NCI-H1930 (cell line): ENCODE measurements around the gene C5orf46.
"Not testable (repeated sequence)": the region's sequence is repeated elsewhere in the genome, so short reads cannot be mapped to it uniquely, and the experiment has no call there.

ENCODE experiments used
- DNase-seq, 2 experiments: peaks; one replicate each; lab custom pipeline; 2025; lab: John Stamatoyannopoulos, UW

Gene C5orf46

GRCh38 chr5:147906326-147907095, at the start of gene C5orf46:
Gene C5orf46, minus strand, starts transcription at chr5:147906538. Its CDS starts 37 bp downstream, at chr5:147906501.
- no peak for DNase-seq

GRCh38 chr5:147954971-147955370, 48.6 kb upstream of the C5orf46 start:
- DNase-seq: no peak

- DNase-seq: peak in 1 of 2 experiments; percentile 21
Measured at GRCh38 chr5:147949711-147950573, 43.6 kb upstream of the C5orf46 start.

GRCh38 chr5:147946658-147947274, 40.4 kb upstream of the C5orf46 start:
- not testable (repeated sequence) for DNase-seq

- DNase-seq: no peak
Measured at GRCh38 chr5:147939431-147940114, 33.2 kb upstream of the C5orf46 start.

- DNase-seq: no peak
Measured at GRCh38 chr5:147935032-147935431, 28.7 kb upstream of the C5orf46 start.

- DNase-seq: no peak
Measured at GRCh38 chr5:147930769-147931168, 24.4 kb upstream of the C5orf46 start.

- no peak for DNase-seq
Measured at GRCh38 chr5:147927901-147928300, 21.6 kb upstream of the C5orf46 start.

- no peak for DNase-seq
Measured at GRCh38 chr5:147925020-147925419, 18.7 kb upstream of the C5orf46 start.

GRCh38 chr5:147921136-147921535, 14.8 kb upstream of the C5orf46 start:
- no peak for DNase-seq

GRCh38 chr5:147920420-147921030, 14.2 kb upstream of the C5orf46 start:
- no peak for DNase-seq

- peak; percentile 22 to 23 for DNase-seq
Measured at GRCh38 chr5:147918899-147919298, 12.6 kb upstream of the C5orf46 start.

GRCh38 chr5:147918101-147918685, 11.9 kb upstream of the C5orf46 start:
- no peak for DNase-seq

GRCh38 chr5:147913786-147914185, 7.4 kb upstream of the C5orf46 start:
- no peak for DNase-seq

GRCh38 chr5:147912011-147912410, 5.7 kb upstream of the C5orf46 start:
- DNase-seq: no peak

- no peak for DNase-seq
Measured at GRCh38 chr5:147911427-147911826, 5.1 kb upstream of the C5orf46 start.

- no peak for DNase-seq
Measured at GRCh38 chr5:147904110-147904509, 2.2 kb downstream of the C5orf46 start.

- DNase-seq: no peak
Measured at GRCh38 chr5:147902609-147903115, 3.7 kb downstream of the C5orf46 start.

GRCh38 chr5:147901599-147902039, 4.7 kb downstream of the C5orf46 start:
- no peak for DNase-seq

GRCh38 chr5:147898875-147899401, 7.4 kb downstream of the C5orf46 start:
- DNase-seq: no peak

GRCh38 chr5:147895864-147896263, 10.5 kb downstream of the C5orf46 start:
- DNase-seq: no peak
